NB4 (cell line): Measurements from ENCODE around the gene RASSF3.

Experiments used
- MYC ChIP-seq: IDR thresholded peaks from 2 replicates; pipeline ENCODE4 v1.6.1; 2011; ENCODE audit warnings: low read depth, low read length
- POLR2A ChIP-seq: IDR thresholded peaks from 2 replicates; pipeline ENCODE4 v1.6.1; 2011; ENCODE audit warnings: mild to moderate bottlenecking; ENCODE audit not compliant: insufficient read length; ENCODE audit errors: extremely low read depth
- TF ChIP-seq, protein P1 (sequence below): IDR thresholded peaks from one replicate; pipeline ENCODE4 v1.5.1; 2012; ENCODE audit warnings: low read depth, low read length

- TF ChIP-seq POLR2A = no peak
- TF ChIP-seq, protein P1, sequence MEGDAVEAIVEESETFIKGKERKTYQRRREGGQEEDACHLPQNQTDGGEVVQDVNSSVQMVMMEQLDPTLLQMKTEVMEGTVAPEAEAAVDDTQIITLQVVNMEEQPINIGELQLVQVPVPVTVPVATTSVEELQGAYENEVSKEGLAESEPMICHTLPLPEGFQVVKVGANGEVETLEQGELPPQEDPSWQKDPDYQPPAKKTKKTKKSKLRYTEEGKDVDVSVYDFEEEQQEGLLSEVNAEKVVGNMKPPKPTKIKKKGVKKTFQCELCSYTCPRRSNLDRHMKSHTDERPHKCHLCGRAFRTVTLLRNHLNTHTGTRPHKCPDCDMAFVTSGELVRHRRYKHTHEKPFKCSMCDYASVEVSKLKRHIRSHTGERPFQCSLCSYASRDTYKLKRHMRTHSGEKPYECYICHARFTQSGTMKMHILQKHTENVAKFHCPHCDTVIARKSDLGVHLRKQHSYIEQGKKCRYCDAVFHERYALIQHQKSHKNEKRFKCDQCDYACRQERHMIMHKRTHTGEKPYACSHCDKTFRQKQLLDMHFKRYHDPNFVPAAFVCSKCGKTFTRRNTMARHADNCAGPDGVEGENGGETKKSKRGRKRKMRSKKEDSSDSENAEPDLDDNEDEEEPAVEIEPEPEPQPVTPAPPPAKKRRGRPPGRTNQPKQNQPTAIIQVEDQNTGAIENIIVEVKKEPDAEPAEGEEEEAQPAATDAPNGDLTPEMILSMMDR = no peak
- TF ChIP-seq MYC = no peak
Observed at GRCh38 chr12:64685050-64685449, 74.8 kb downstream of the RASSF3 start.
